DND-41 (cell line): Measurements from ENCODE around the gene TTLL11.

ENCODE experiments used
- CTCF ChIP-seq: IDR thresholded peaks from 2 replicates; pipeline ENCODE4 v1.5.1; 2012; ENCODE audit warnings: borderline replicate concordance, low read length, moderate library complexity, mild to moderate bottlenecking; ENCODE audit not compliant: poor library complexity, severe bottlenecking; ENCODE audit errors: extremely low read depth
- EZH2 ChIP-seq: IDR thresholded peaks from 3 replicates; pipeline ENCODE4 v1.6.1; 2012; ENCODE audit warnings: borderline replicate concordance, low read depth, mild to moderate bottlenecking, moderate library complexity, low read length, inconsistent platforms; ENCODE audit not compliant: severe bottlenecking

- TF ChIP-seq CTCF, result no peak
- no peak for TF ChIP-seq EZH2
Measured at GRCh38 chr9:122059955-122060324, 33.2 kb downstream of the TTLL11 start.
